HG03457 (cell line): ENCODE data around the gene CGNL1.

Source experiments
- ATAC-seq: cut with Tn5 transposase; IDR thresholded peaks from one replicate; pipeline ENCODE4 v1.9.1; 2021; ENCODE audit warnings: moderate number of reproducible peaks; ENCODE audit not compliant: unreplicated experiment

CGNL1 gene

GRCh38 chr15:57455929-57456328 lies 79.6 kb downstream of the CGNL1 start:
- no peak for ATAC-seq

GRCh38 chr15:57456559-57456958 lies 80.3 kb downstream of the CGNL1 start:
- ATAC-seq: no peak

GRCh38 chr15:57457726-57458125 lies 81.4 kb downstream of the CGNL1 start:
- no peak for ATAC-seq

GRCh38 chr15:57458356-57458781 lies 82.1 kb downstream of the CGNL1 start:
- no peak for ATAC-seq

- no peak for ATAC-seq
Observed at GRCh38 chr15:57460208-57460816, 84.0 kb downstream of the CGNL1 start.

- ATAC-seq: no peak
Observed at GRCh38 chr15:57461541-57461940, 85.2 kb downstream of the CGNL1 start.

GRCh38 chr15:57462381-57462780 lies 86.1 kb downstream of the CGNL1 start:
- ATAC-seq: no peak

- ATAC-seq: no peak
Observed at GRCh38 chr15:57463360-57463759, 87.1 kb downstream of the CGNL1 start.

- ATAC-seq: no peak
Observed at GRCh38 chr15:57464480-57464879, 88.2 kb downstream of the CGNL1 start.

- no peak for ATAC-seq
Observed at GRCh38 chr15:57468486-57468885, 92.2 kb downstream of the CGNL1 start.

- ATAC-seq: no peak
Observed at GRCh38 chr15:57470543-57470942, 94.2 kb downstream of the CGNL1 start.

- no peak for ATAC-seq
Observed at GRCh38 chr15:57472861-57473260, 96.6 kb downstream of the CGNL1 start.

GRCh38 chr15:57476533-57476975 lies 100.2 kb downstream of the CGNL1 start:
- no peak for ATAC-seq

GRCh38 chr15:57477736-57478522 lies 101.6 kb downstream of the CGNL1 start:
- no peak for ATAC-seq

GRCh38 chr15:57479005-57479404 lies 102.7 kb downstream of the CGNL1 start:
- ATAC-seq: no peak

- ATAC-seq: no peak
Observed at GRCh38 chr15:57481038-57481705, 104.9 kb downstream of the CGNL1 start.

- no peak for ATAC-seq
Observed at GRCh38 chr15:57485869-57486268, 109.6 kb downstream of the CGNL1 start.

GRCh38 chr15:57486833-57487232 lies 110.5 kb downstream of the CGNL1 start:
- no peak for ATAC-seq

- no peak for ATAC-seq
Observed at GRCh38 chr15:57489122-57489521, 112.8 kb downstream of the CGNL1 start.

- no peak for ATAC-seq
Observed at GRCh38 chr15:57493351-57493750, 117.0 kb downstream of the CGNL1 start.

- ATAC-seq: no peak
Observed at GRCh38 chr15:57494581-57494980, 118.3 kb downstream of the CGNL1 start.

GRCh38 chr15:57495041-57495440 lies 118.7 kb downstream of the CGNL1 start:
- no peak for ATAC-seq
